ENCODE data around the gene TTBK2. TPM values are rescaled to one million over a fixed set of nuclear protein-coding genes. Genes with fewer than 3 reads are reported as not detected.

Gene TTBK2
- total RNA-seq, 1 experiment from 2014 or later: 10.6 TPM

GRCh38 chr15:42775416-42775815 lies 145.2 kb downstream of the TTBK2 start:
- Mint-ChIP-seq H3K27me3 (ENCODE audit: low read depth) (no peaks in the 10 kb centered on the region), H3K9me3 (no peaks in the 10 kb centered on the region), H3K27ac (no peak overlapping the region), H3K36me3 (ENCODE audit: insufficient read depth in 1 of 3, low read depth in 3 of 3) (peaks cover 0 to 9% (median 1%) of the 10 kb centered on the region in 3 experiments; a peak in 5 of 7 replicates), H3K4me3 (no peak overlapping the region), H3K4me1 (peaks cover 3 to 7% of the 10 kb centered on the region in 2 experiments; a peak in 2 of 4 replicates)
- H3K18ac ChIP-seq (ENCODE audit: insufficient read length, low read depth, low read length): no peak overlapping the region
- TF ChIP-seq CTCF (conservative IDR thresholded peaks at IDR 0.05): no peak
- H4K8ac ChIP-seq (replicated peaks; ENCODE audit: insufficient read length, low read depth, low read length): no peak overlapping the region
- no peak overlapping the region for H3K4me2 ChIP-seq (ENCODE audit: insufficient read depth, insufficient read length, low read length)
- no peak overlapping the region for H3K4ac ChIP-seq (ENCODE audit: low read depth, low read length)
- no peak overlapping the region for H2AFZ ChIP-seq (ENCODE audit: low read length)
- H3K14ac ChIP-seq (ENCODE audit: insufficient read depth, low read length): no peak overlapping the region
- no peak for DNase-seq
- no peak overlapping the region for H2BK12ac ChIP-seq (ENCODE audit: insufficient read length, low read depth, low read length)
- H4K20me1 ChIP-seq (ENCODE audit: control insufficient read depth, insufficient read depth, insufficient read length): no peaks in the 10 kb centered on the region
- no peak overlapping the region for H2AK5ac ChIP-seq (ENCODE audit: insufficient read length, low read length)
- H2BK15ac ChIP-seq (ENCODE audit: low read depth, low read length): no peak overlapping the region
- no peaks in the 10 kb centered on the region for H3K79me2 ChIP-seq (ENCODE audit: insufficient read depth, low read length)
- H2BK120ac ChIP-seq (ENCODE audit: low read depth, low read length, poor library complexity, severe bottlenecking): no peak overlapping the region
- no peaks in the 10 kb centered on the region for H3K4me1 ChIP-seq (ENCODE audit: insufficient read depth, low read length)
- H3K79me1 ChIP-seq (ENCODE audit: insufficient read depth, low read depth, low read length, poor library complexity, severe bottlenecking): no peaks in the 10 kb centered on the region
- H4K5ac ChIP-seq (ENCODE audit: insufficient read length, low read depth, low read length): no peak overlapping the region
- H3K23me2 ChIP-seq (ENCODE audit: insufficient read length, low read depth, low read length, poor library complexity, severe bottlenecking): no peaks in the 10 kb centered on the region
- no peak overlapping the region for H2BK20ac ChIP-seq (ENCODE audit: low read depth, low read length, poor library complexity, severe bottlenecking)
- no peak overlapping the region for H3K23ac ChIP-seq (ENCODE audit: insufficient read length, low read depth, low read length)
- no CpG with 5 or more reads among the region's 2 CpGs for WGBS (ENCODE audit: extremely low coverage, insufficient read length, low lambda C conversion rate)
- H3K56ac ChIP-seq (ENCODE audit: insufficient read length, low read depth, low read length): no peak overlapping the region
- no peak overlapping the region for H4K91ac ChIP-seq (ENCODE audit: insufficient read length, low read depth, low read length)
- no peak overlapping the region for H3K9ac ChIP-seq (ENCODE audit: extremely low read depth, insufficient read length, low read length)
- no peaks in the 10 kb centered on the region for H3K27me3 ChIP-seq (ENCODE audit: insufficient read depth, low read length)
- H3K27ac ChIP-seq (ENCODE audit: insufficient read length, low read depth, low read length): no peak overlapping the region
- no peaks in the 10 kb centered on the region for H3K9me3 ChIP-seq (ENCODE audit: control insufficient read depth, low read depth, low read length)
- H3T11ph ChIP-seq (ENCODE audit: low read length): no peak overlapping the region
- no peak overlapping the region for H2BK5ac ChIP-seq (ENCODE audit: insufficient read length, low read length)

Measured in H9 (cell line).